Measurements from ENCODE around the gene ETV6.
A peak's percentile ranks its signal among the peaks of the same experiment; 100 is the strongest.
"Not testable (repeated sequence)": the region's sequence is repeated elsewhere in the genome, so short reads cannot be mapped to it uniquely, and the experiment has no call there.

Gene ETV6

DNA sequence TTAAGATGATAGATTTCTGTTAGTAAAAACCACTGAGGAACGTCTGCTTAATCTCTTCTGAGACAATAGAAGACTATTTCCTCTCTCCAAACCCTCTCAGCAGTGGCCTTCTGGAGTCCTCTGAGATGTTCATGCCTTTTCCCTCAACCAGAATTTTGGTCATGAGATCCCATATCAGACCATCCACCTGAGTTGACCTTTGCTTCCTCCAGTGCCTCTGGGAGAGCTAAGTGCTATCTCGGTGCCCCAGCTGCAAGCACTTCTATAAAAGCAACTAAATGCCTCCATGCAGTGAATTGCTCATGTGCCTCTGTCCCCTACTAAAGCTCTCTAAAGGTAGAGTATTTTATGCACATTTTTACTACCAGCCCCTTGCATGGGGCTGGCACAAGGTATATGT, 248.4 kb downstream of the ETV6 start:
- DNase-seq = no peak

DNA sequence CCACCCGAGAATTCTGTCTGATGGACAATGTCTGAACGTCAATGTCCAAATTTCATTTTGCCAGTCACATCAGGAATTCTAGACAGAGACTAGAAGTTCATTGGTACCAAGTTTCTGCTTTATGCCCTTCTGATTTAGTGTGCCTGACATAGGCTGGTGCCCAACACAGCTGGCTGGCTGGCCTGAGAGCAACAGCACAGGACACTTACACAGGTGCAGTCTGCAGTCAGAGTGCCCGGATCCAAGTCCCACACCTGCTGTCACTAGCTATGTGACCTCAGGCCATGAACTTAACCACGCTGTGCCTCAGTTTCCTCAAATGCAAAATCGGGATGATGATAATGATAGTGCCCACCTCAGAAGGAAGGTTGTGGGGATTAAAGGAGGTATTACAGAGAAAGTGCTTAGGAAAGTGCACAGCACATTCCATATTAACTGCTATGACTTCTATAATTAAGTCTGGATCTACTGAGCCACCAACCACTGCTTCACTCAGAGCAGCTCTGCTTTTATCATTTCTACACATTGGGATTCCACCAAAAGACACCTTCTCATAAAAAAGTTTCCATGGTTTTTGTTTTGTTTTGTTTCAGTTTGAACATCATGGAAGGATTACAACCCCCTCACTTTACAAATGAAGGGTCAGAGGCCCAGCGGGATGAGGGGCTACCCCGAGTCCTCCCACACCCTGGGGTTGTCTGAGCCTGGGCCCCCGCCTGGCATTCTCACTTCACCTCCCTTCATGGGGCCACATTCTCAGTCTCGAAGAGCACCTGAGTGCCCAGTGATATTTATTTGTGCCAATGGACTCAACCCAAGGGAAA, 252.4 kb downstream of the ETV6 start:
- DNase-seq = no peak

DNA sequence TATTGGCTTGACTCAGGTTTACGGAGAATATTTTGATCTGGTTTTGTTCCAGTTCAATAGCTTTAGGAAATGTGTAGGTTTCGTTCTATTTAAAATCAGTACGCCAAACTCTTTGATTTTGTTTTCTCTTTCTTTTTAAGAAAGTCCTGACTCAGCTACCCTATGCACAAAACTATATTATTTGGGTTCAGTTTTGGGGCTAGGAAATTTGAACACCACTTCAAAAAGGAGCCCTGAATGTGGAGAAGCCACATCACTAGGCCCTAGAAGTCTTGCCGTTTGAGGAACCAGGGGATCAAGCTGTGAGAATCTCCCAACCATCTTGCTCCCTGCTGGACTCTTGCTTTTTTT, 253.0 kb downstream of the ETV6 start:
- no peak for DNase-seq

DNA sequence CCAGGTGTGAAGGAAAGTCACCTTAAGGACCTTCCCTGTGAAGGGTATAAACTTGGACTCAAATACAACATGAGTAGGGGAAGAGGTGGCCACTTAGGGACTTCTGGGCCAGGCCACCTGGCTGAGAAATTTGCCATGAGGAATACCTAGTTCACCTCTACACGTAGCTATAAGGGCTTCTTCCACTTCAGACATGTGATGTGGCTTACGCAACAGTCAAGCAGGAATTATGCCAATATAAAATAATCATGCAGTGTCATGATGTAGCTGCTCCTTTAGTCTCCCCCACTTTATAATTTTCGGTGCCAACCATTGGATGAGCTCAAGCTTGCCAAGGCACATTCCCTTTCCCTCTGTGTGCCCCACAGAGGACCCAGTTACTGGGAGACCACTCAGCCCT, 254.7 kb downstream of the ETV6 start:
- peak; percentile 78 for DNase-seq

DNA sequence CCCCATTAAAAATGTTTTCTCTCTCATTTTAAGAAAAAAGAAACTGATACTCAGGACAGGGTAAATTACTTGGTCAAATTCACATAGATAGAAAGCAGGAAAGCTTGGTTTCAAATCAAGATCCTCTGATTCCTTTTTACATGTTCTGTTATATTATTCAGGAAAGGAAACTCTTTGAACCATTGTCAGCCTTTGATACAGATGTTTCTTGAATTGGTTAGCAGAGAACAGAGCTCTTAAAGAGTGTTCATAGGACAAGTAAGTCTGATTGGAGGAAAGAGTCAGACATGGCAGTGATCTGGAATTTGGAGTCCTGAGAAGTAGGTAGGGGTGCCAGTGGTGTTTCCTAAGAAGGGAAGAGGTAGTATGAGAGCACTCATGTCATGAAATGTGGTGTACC, 256.1 kb downstream of the ETV6 start:
- no peak for DNase-seq

DNA sequence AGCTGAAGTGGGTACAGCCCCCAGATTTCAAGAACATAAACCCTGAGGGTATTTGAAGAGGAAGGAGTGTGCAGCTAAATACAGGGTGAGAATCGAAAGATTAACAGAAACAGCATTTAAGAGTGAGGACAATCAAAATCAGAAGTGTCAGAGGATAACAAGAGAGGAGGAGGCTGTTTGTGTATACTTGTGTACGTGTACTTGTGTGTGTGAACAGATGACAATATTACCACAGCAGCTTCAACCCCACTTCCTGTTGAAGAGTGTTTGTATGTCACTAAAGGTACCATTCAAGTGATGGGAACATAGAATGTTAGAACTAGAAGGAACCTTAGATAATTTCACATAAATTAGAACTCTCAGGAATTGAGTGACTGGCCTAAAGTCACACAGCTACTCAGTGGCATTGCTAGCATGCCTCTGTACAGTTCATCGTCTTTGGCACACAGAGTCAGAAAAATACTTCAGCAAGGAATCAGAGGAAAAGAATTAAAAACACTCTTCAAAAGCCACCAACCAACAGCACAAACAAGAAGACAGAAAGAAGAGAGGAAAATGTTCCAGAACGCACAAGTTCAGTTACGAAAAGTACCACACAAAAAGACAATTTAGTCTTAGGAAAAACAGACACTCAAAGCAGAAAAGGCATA, 256.9 kb downstream of the ETV6 start:
- DNase-seq = no peak

DNA sequence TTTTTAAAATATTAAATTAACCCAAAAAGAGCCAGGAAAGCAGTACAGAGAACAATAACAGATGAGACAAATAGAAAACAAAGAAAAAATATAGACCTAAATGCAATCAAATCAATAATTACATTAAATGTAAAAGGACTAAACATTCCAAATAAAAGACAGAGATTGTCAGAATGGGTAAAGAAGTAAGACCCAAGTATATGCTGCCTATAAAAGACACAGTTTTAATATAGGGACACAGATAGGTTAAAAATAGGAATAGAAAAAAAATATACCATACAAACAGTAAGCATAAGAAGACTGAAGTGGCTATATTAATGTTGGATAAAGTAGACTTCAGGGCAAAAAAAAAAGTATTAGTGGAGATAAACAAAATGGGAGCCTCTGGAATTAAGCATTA, 258.2 kb downstream of the ETV6 start:
- no peak for DNase-seq

DNA sequence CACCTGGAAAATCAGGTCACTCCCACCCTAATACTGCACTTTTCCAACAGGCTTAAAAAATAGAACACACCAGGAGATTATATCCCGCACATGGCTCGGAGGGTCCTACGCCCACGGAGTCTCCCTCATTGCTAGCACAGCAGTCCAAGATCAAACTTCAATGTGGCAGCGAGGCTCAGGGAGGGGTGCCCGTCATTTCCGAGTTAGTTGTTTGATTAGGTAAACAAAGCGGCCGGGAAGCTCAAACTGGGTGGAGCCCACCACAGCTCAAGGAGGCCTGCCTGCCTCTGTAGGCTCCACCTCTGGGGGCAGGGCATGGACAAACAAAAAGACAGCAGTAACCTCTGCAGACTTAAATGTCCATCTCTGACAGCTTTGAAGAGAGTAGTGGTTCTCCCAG, 259.9 kb downstream of the ETV6 start:
- DNase-seq = not testable (repeated sequence)

DNA sequence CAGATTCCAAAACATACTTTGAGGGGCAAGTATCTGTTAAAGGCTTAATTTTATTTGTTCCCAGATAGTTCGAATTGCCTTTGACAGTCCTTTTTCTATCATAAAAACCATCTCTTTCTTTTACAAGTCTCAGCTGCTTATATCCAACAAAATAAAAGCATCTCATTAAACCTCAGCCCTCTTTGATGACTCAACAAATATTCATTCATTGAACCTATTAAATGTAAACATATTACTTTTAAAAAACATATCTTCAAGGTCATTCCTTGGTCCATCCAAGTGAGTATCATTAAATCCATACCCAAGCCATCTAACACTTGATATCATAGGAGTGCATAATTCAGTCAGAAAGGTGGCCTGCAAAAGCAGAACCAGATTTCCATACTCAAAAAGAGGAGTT, 266.6 kb downstream of the ETV6 start:
- no peak for DNase-seq

DNA sequence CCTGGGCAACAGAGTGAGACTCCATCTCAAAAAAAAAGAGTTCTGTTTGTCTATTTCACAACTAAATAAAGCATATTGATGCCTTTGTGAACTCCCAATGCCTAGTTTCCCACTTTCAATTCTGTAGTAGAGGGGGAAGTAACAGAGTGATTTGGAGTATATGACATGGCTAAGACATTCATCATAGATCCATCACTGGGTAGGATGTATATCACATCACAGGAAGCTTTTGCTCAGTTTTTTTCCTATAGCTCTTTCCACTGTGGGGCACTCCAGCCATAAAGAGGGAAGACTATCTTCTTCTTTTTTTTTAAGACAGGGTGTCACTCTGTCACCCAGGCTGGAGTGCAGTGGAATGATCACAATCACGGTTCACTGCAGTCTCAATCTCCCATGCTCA, 267.3 kb downstream of the ETV6 start:
- DNase-seq = no peak

DNA sequence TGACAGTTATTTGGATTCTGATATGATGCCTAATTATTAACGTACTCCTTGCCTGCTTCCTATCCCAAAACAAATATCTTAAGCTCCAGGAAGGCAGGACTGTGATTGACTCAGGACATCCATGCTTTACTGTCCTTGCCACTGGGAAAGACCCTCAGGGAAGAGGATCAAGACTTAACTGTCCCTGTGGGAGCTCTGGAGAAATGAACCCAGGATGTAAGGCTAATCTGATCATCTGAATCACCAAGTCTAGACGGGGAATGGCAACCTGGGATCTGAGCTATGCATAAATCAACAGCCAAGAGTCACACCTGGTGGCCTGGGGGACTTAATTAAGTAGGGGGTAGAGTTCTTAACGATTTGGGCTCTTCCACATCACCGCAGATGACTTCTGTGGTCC, 268.0 kb downstream of the ETV6 start:
- no peak for DNase-seq

DNA sequence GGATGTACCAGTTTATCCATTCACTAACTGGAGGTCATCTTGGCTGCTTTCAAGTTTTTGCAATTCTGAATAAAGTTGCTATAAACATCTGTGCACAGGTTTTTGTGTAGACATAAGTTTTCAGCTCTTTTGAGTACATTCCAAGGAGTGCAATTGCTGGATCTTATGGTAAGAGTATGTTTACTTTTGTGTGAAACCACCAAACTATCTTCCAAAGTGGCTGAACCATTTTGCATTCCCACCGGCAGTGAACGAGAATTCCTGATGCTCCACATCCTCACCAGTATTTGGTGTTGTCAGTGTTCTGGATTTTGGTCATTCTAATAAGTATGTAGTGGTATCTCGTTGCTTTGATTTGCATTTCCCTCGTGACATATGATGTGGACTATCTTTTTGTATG, 270.8 kb downstream of the ETV6 start:
- no peak for DNase-seq

DNA sequence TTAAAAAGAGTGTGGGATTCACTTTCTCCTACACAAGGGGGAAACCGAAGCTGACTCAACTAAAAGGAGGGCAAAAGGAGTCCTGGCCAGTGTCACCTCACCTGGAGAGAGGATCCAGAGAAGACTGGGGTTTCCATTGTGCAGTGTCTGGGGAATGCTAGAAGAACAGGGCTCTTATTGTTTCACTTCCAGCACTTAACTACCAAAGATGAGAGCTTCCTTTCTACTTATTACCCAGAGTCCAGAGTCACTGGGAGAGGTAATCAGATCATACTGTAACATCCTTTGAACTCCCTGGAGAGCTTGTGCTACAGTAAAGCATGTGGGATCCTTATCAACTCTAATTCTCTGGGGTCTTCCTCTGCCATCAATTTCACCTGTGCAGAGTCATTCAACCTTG, 272.9 kb downstream of the ETV6 start:
- DNase-seq = peak; percentile 37

DNA sequence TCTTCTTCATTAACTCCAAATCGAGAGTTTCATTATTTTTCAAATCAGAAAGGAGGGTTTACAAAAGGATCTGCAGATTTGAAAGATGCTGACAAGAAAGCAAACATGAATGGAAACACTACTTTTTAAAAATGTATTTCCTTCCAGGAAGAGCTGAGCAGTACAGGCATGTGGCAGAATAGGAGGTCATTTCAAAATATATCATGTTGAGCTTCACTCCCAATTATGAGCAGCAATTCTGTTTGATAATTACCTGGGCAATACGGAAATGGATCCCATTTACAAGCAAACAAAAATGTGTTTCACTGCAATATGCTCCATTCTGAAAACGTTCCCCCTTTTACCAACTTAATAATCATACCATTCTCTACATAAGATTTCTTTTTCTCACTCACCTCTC, 273.6 kb downstream of the ETV6 start:
- no peak for DNase-seq

DNA sequence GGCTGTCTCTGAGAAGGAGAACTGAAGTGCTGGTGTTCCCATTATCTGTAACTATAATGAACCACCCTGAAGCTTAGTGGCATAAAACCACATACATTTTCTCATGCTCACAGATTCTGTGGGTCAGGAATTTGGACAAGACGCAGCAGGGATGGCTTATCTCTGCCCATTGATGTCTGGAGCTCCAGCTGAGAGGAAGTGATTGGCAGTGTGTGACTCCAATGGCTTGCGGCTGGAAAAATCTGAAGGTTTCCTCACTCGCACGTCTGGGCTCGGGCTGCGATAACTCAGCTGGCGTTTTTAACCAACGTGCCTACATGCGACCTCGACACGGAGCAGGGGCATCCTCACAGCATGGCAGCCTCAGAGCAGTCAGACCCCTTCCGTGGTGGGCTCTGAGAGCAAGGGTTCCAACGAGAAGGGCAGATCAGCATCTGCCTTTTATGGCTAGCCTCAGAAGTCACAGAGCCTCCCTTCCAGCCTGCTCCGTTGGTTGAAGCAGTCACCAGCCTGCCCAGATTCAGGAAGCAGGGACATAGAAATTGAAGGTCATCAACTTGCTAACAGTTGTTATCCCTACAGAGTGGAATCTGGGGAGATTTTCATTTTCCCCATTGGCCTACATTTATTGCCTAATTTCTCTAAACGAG, 277.9 kb downstream of the ETV6 start:
- DNase-seq = no peak

DNA sequence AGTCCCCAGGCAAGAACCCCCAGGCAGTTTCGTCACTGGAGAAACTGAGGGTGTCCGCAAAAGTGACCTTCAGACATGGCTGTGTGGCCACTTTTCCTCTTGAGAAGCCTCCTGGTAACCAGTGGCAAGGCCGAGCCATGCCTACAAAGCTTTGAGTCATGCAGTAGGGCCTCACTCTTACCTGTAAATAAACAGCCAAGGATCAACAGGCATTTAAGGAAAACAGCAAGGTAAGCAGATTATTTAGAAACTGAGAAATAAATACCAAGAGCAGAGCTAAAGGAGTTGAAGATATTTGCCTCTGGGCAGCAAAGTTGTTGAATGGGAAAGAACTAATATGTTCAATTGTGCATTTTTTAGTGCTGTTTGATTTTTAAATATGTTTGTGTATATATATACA, 280.2 kb downstream of the ETV6 start:
- DNase-seq = no peak

DNA sequence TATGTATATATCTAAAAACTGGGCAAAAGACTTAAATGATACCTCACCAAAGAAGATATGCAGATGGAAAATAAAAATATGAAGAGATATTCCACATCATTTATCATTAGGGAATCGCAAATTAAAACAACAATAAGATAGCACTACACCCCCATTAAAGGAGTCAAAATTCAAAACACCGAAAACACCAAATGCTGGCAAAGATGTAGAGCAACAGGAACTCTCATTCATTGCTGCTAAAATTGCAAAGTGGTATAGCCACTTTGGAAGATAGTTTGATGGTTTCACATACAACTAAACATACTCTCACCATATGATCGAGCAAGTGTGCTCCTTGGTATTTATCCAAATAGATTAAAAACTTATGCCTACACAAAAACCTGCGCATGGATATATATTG, 289.7 kb downstream of the ETV6 start:
- DNase-seq = no peak

DNA sequence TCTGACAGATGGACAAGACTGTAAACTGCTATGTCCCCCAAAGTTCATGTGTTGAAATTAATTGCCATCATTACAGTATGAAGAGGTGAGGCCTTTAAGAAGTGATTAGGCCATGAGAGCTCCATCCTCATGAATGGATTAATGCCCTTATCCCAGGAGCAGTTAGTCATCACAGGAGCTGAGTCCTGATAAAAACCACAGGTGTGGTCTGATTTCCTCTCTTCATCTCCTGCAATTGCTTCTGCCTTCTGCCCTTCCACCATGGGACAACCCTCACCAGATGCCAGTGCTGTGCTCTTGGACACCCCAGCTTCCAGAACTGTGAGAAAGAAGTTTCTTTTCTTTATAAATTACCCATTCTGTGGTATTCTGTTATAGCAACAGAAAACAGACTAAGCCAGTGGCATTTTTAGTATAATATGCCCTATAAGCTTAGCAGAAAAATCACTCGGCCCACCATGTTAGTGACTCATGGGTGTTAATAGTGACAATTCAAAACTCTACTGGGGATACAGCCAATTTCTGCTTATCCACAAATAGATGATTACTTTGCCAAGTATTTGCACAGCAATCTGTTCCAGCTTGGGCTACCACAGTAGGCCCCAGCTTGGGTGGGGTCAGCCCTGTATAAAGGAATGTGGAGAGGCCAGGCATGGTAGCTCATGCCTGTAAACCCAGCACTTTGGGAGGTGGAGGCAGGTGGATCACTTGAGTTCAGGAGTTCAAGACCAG, 292.3 kb downstream of the ETV6 start:
- no peak for DNase-seq

DNA sequence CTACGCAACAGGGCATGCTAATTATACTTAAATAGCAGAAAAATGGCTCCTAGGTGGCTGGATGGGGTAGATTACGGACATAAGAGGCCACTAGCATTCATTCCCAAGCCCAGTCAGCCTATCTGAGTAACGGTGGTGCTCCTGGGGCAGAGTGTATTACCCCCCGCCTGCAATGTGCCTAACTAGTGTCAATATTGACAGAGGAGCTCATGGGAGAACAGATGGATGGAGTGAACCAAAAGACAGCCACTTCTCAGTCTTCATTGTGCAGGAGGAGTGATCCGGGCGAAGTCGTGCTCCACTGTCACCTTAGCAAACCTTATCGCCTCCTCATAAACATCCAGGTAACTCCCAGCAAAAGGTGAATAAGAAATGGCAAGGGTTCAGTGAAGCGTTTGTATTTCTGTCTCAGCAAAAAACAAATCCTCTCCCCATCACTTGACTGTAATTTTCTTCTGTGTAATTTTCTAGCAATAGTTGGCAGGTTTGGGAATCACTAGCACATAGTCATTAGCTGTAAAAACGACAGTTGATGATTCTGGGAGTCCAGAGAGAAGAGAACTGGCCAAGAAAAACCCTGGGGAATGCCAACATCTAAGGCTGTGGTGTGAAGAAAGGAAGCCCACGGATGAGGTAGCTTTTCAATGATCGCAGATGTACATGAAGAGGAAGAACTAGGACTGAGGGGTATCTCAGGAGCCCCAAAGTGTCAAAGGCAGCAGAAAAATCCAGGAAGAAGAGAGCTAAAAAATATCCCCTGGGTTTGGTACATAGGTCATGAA, 294.6 kb downstream of the ETV6 start:
- peak; percentile 73 for DNase-seq
